Activated T-cell treated with anti-CD3 and anti-CD28 coated beads, Interleukin-2, amount 50 U/mL, for 24 hours (primary cell): Measurements from ENCODE around the gene COX4I1.
A peak's percentile ranks its signal among the peaks of the same experiment; 100 is the strongest.

Experiments used
- DNase-seq: peaks from one replicate; pipeline ENCODE4 v3.0.0-alpha.2; 2020
- H3K27ac Mint-ChIP-seq: 2 replicates; pipeline ENCODE4 v1.8.0; 2020; ENCODE audit warnings: mild to moderate bottlenecking, mixed read lengths
- H3K27me3 Mint-ChIP-seq: 2 replicates; pipeline ENCODE4 v1.8.0; 2020; ENCODE audit warnings: mixed read lengths
- H3K36me3 Mint-ChIP-seq: 2 replicates; pipeline ENCODE4 v1.8.0; 2020; ENCODE audit warnings: low read depth, mixed read lengths
- H3K4me1 Mint-ChIP-seq: 2 replicates; pipeline ENCODE4 v1.8.0; 2020; ENCODE audit warnings: low read depth, mixed read lengths
- H3K4me3 Mint-ChIP-seq: 2 replicates; pipeline ENCODE4 v1.8.0; 2020; ENCODE audit warnings: mild to moderate bottlenecking, moderate library complexity, mixed read lengths
- H3K9me3 Mint-ChIP-seq: 2 replicates; pipeline ENCODE4 v1.8.0; 2020; ENCODE audit warnings: mixed read lengths

COX4I1 gene

DNA sequence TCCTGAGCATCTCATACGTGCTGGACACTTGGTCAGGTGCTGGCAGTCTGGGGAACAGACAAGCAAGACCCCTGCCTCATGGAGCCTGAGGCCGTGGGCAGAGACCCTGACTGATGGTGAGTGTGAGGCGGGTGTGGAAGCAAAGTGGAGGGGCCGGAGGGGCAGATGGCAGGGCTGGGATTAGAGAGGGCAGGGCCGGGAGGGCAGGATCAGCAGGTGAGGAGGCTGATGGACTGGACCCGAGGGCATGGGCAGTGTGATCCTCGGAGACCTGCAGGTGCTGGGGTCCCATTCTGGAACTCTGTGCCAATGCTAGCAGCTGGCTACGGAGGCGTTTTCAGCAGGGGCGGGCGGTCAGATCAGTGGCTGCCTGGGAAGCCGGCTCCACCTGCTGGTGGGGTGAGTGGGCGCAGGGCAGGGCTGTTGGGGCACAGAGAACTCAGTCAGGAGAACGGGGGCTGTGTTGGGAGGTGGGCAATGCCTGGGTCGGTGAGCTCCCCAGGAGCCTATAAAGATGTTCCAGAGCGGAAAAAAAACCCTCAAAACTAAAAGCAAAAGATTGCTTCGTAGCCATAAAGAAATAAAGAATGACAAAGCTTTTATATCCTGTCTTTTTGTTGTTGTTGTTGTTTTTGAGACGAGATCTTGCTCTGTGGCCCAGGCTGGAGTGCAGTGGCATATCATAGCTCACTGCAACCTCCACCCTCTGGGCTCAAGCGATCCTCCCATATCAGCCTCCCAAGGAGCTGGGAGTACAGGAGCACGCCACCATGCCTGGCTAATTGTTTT is 39.7 kb upstream of the COX4I1 start:
- Mint-ChIP-seq H3K36me3 (no peaks in the 10 kb centered on the region), H3K4me3 (no peak overlapping the region)

DNA sequence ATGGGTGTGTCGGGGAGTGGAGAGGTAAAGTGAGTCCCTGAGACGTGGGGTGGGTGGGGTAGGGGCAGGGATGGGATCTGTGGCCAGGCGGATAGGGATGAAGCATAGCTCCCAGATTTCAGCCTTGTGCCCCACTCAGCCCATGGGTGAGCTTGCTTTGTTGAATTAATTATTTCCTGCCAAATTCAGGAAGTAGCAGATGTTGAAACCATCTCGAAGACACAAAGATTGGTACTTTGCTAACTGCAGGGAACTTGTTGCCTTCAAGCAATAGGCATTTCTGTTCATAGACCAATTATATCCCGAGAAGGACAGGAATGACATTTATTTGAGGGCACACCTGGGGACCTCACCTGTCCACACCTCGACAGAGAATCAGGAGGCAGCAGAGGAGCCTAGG is 37.6 kb upstream of the COX4I1 start:
- Mint-ChIP-seq H3K4me1 (peaks cover 14% of the 10 kb centered on the region), H3K27ac (no peak overlapping the region), H3K4me3 (no peak overlapping the region), H3K27me3 (peaks cover 30% of the 10 kb centered on the region), H3K36me3 (no peaks in the 10 kb centered on the region), H3K9me3 (no peaks in the 10 kb centered on the region)
- no peak for DNase-seq

More for the DNA sequence above, 39.7 kb upstream of the COX4I1 start:
- Mint-ChIP-seq H3K27ac (no peak overlapping the region), H3K4me1 (peaks cover 23% of the 10 kb centered on the region), H3K27me3 (peaks cover 34% of the 10 kb centered on the region), H3K9me3 (no peaks in the 10 kb centered on the region)
- peak; percentile 44 for DNase-seq

DNA sequence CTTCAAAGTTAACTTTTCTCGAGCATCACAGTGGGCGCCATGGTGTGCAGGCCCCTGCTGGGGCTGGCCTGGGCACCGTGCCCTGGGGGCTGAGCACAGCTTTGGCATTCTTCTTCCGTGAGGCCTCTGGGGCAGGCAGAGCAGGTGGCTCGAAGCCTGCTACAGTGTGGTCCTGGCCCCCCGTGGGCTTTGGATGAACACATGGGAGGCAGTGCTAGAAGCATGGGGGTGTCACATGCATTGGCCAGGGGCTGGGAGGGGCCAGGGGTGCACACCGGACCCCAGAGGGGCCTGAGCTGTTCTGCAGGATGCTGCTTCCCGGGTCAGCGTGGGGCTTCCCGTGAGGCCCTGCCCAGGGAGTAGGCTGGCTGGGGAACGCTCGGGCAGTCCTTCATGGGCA is 36.5 kb upstream of the COX4I1 start:
- DNase-seq = no peak
- Mint-ChIP-seq H3K4me1 (peaks cover 7% of the 10 kb centered on the region), H3K27ac (no peak overlapping the region), H3K36me3 (no peaks in the 10 kb centered on the region), H3K27me3 (peaks cover 29% of the 10 kb centered on the region), H3K4me3 (no peak overlapping the region), H3K9me3 (no peaks in the 10 kb centered on the region)

DNA sequence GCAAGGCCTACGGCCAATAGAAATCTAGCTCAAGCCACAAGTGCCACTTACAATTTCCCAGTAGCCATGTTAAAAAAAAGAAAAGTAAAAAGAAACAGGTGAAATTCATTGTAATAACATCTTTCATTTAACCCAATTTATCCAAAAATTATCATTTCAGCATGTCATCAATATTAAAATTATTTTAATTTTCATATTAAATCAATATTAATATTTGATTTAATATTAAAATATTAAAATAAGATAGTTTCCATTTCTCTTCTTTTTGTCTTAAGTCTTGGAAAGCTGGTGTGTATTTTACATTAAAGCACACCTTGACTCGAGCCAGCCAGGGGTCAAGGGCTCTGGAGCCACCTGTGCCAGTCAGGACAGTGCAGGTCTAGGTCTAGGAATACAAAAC is 35.9 kb upstream of the COX4I1 start:
- no peak overlapping the region for H3K4me3 Mint-ChIP-seq
- H3K9me3 Mint-ChIP-seq = no peaks in the 10 kb centered on the region
- no peak overlapping the region for H3K27ac Mint-ChIP-seq
- no peak for DNase-seq
- H3K4me1 Mint-ChIP-seq = peaks cover 7% of the 10 kb centered on the region
- no peaks in the 10 kb centered on the region for H3K36me3 Mint-ChIP-seq
- peaks cover 25% of the 10 kb centered on the region for H3K27me3 Mint-ChIP-seq

DNA sequence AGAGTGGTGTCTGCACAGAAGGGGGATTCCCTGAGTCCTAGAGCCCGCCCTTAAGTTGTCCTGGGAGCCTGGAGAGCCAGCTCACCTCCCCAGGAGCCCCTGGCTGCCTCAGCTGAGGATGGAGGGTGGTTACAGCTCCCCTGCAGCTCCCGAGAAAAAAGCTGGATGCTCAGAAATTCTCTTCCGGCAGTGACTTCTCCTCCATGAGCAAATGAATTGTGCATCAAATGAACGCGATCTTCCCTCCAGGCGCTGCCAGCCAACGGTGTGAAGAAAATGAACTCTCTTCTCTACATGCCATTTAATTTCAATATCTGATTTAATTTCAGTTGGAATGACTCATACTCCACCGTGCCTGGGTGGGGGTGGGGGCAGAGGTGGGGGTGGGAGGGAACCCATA is 34.3 kb upstream of the COX4I1 start:
- no peak overlapping the region for H3K27ac Mint-ChIP-seq
- no peaks in the 10 kb centered on the region for H3K9me3 Mint-ChIP-seq
- no peak for DNase-seq
- H3K36me3 Mint-ChIP-seq = peaks cover 3% of the 10 kb centered on the region
- H3K4me3 Mint-ChIP-seq = no peak overlapping the region
- peaks cover 9% of the 10 kb centered on the region for H3K27me3 Mint-ChIP-seq
- H3K4me1 Mint-ChIP-seq = no peaks in the 10 kb centered on the region

DNA sequence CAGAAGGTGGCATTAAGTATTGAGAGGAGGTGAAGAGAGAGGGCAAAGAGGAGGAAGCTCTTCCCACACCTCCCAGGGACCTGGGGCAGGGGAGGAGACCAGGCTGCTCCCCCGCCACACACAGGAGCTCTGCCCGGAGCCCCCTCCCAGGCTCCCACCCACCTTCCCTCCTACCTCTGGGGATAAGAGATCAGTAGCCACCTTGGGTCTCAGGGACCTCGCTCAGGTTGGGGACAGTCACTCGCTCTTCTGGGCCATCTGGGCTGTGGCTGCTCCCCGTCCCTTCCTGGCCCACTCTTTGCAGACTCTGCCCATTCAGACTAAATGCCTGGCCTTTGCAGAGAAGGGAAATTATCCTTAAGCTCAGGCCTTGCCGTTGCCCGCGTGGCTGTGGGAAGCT is 33.7 kb upstream of the COX4I1 start:
- Mint-ChIP-seq H3K4me1 (no peaks in the 10 kb centered on the region), H3K27me3 (peaks cover 6% of the 10 kb centered on the region), H3K36me3 (peaks cover 8% of the 10 kb centered on the region), H3K9me3 (no peaks in the 10 kb centered on the region), H3K4me3 (no peak overlapping the region), H3K27ac (no peak overlapping the region)
- no peak for DNase-seq

DNA sequence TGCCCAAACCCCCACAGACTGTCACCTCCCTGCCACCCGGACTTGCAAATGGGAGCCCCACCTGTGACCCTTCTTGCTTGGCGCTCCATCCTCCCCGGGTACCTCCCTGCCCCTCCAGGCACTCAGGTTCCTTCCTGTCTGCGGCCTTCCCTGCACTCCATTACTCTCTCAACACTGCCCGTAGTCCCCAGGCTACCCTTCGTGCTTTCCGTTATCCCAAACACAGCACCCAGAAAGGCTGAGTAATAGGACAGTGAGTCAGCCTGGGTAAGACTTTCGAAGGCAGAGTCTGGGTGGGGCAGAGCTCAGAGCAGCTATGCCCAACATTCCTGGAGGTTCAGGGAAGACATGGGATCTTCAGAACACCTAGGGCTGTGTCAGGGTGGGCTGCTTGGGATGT is 32.0 kb upstream of the COX4I1 start:
- Mint-ChIP-seq H3K9me3 (no peaks in the 10 kb centered on the region), H3K27me3 (no peaks in the 10 kb centered on the region), H3K36me3 (peaks cover 19% of the 10 kb centered on the region), H3K27ac (no peak overlapping the region), H3K4me3 (no peak overlapping the region), H3K4me1 (no peaks in the 10 kb centered on the region)
- DNase-seq = no peak

DNA sequence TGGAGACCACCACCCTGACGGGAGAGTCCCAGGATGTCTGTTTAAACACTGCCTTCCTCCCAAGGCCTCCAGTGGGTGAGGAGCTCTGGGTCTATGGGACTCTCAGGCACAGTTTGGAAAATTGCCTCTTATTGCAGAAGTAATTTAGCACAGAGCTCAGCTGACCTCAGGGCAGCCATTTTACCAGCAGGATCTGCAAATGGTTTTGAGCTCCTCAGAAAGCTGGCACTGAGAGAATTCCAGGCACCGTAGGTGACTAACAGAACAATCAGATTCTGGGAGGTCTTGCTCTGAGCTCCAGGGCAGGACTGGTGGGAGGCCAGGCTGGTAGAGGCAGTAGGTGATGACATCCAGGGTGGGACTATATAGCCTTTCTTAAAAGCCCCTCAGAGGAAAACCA is 31.3 kb upstream of the COX4I1 start:
- H3K4me3 Mint-ChIP-seq = no peak overlapping the region
- peaks cover 19% of the 10 kb centered on the region for H3K36me3 Mint-ChIP-seq
- H3K9me3 Mint-ChIP-seq = no peaks in the 10 kb centered on the region
- peak overlapping the region; percentile 22 for H3K27ac Mint-ChIP-seq
- no peaks in the 10 kb centered on the region for H3K27me3 Mint-ChIP-seq
- H3K4me1 Mint-ChIP-seq = no peaks in the 10 kb centered on the region
- DNase-seq = no peak

DNA sequence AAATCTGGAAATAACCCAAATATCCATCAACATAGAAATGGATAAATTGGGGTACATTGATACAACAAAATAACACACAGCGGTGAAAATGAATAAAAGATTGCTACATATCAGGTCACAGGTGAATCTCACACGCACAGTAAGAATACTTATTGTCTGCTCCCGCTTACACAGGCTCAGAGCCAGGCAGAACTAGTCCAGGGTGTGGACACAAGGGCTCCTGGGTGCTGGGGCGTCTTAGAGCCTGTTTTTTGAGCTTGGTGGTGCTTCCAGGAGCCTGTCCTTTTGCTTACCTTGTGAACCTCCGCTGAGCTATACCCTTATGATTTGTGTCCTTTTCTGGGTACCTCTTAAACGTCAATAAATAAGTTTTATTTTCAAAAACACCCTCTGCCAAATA is 28.8 kb upstream of the COX4I1 start:
- Mint-ChIP-seq H3K27me3 (no peaks in the 10 kb centered on the region), H3K4me1 (no peaks in the 10 kb centered on the region), H3K36me3 (peaks cover 31% of the 10 kb centered on the region), H3K9me3 (no peaks in the 10 kb centered on the region), H3K27ac (peak overlapping the region; percentile 29), H3K4me3 (no peak overlapping the region)
- DNase-seq = no peak

DNA sequence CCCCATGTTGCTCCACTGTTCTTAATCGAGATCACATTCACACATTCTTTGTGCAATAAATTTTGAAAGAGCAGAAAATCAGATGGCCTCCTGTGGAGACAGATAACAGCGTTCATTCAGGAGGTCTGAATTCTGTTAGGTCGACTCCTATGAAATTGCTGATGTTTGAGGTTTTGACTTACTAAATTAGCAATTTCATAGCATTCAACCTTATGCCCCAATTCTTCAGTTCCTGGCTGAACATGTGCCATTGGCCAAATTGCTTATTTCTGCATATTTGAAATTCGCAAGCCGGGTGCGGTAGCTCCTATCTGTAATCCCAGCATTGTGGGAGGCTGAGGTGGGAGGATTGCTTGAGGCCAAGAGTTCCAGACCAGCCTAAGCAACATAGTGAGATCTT is 26.5 kb upstream of the COX4I1 start:
- Mint-ChIP-seq H3K27me3 (no peaks in the 10 kb centered on the region), H3K4me3 (no peak overlapping the region), H3K27ac (no peak overlapping the region)

DNA sequence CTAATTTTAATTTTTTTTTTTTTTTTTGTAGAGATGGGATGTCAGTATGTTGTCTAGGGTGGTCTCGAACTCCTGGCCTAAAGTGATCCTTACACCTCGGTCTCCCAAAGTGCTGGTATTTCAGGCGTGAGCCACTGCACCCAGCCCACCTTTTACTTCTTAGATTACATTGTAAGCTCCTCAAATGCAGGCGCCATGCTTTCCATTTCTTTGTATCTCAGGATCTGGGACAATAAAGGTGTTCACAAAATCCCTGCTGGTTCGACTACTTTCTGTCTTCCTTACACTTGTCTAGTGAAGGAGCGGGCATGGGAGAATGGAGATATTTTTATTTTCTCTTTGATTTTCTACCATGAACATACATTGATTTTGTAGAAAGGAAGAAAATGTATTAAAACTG is 25.4 kb upstream of the COX4I1 start:
- no peak overlapping the region for H3K27ac Mint-ChIP-seq
- no peaks in the 10 kb centered on the region for H3K9me3 Mint-ChIP-seq
- no peak overlapping the region for H3K4me3 Mint-ChIP-seq
- peaks cover 61% of the 10 kb centered on the region for H3K36me3 Mint-ChIP-seq
- H3K27me3 Mint-ChIP-seq = no peaks in the 10 kb centered on the region
- no peak for DNase-seq
- H3K4me1 Mint-ChIP-seq = peaks cover 5% of the 10 kb centered on the region

More for the DNA sequence above, 26.5 kb upstream of the COX4I1 start:
- no peak for DNase-seq
- no peaks in the 10 kb centered on the region for H3K9me3 Mint-ChIP-seq
- H3K36me3 Mint-ChIP-seq = peaks cover 50% of the 10 kb centered on the region
- H3K4me1 Mint-ChIP-seq = no peaks in the 10 kb centered on the region

DNA sequence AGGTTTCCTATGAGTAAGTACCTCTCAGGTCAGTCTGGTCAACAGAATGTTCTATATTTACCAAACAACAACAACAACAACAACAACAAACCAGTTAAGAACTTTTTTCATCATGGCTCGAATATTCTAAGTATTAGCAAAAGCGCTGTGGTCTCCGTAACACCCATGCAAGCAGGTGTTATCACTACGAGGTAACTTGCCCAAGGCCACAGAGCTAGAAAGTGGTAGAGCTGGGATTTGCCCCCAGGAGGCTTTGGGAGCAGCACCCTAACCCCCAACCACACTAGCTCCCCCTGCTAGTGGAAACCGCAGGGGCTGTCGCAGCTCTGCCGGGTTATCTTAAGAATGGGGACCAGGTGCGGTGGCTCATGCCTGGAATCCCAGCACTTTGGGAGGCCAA is 24.7 kb upstream of the COX4I1 start:
- DNase-seq = no peak
- no peaks in the 10 kb centered on the region for H3K9me3 Mint-ChIP-seq
- no peak overlapping the region for H3K27ac Mint-ChIP-seq
- H3K36me3 Mint-ChIP-seq = peaks cover 67% of the 10 kb centered on the region
- H3K4me3 Mint-ChIP-seq = no peak overlapping the region
- H3K4me1 Mint-ChIP-seq = peaks cover 11% of the 10 kb centered on the region
- no peaks in the 10 kb centered on the region for H3K27me3 Mint-ChIP-seq

DNA sequence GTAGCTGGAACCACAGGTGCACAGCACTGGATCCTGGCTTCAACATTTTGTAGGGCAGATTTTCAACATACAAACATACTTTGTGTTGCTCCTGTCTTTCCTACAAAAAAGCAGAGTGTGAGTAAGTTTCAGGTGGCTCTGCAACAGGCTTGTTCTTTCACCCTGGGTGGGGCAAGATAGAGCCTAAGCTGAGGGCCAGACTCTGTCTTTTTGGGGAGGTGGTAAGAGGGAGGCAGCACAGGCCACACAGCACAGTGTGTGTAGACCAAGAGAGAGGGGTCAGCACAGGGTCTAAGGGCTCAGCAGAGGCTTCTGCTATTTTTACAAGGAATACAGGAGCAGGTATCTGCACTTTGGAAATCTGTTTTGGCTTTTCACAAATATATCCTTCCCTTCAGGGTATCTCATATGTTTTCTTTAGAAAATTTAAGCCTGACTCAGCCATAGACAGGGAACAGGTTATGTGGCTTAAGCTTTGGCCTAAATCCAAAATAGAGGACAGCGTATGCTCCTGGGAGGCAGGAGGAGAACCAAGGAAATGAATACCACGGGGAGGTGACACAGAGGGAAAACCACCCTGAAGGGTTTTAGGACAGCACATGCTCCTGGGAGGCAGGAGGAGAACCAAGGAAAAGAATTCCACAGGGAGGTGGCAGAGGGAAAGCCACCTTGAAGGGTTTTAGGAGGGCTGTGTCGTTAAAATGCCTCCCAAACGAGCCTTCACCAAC is 21.7 kb upstream of the COX4I1 start:
- no peak for DNase-seq
- H3K4me3 Mint-ChIP-seq = no peak overlapping the region
- no peaks in the 10 kb centered on the region for H3K27me3 Mint-ChIP-seq
- no peaks in the 10 kb centered on the region for H3K9me3 Mint-ChIP-seq
- H3K27ac Mint-ChIP-seq = no peak overlapping the region
- H3K36me3 Mint-ChIP-seq = peaks cover 77% of the 10 kb centered on the region
- H3K4me1 Mint-ChIP-seq = peaks cover 11% of the 10 kb centered on the region

DNA sequence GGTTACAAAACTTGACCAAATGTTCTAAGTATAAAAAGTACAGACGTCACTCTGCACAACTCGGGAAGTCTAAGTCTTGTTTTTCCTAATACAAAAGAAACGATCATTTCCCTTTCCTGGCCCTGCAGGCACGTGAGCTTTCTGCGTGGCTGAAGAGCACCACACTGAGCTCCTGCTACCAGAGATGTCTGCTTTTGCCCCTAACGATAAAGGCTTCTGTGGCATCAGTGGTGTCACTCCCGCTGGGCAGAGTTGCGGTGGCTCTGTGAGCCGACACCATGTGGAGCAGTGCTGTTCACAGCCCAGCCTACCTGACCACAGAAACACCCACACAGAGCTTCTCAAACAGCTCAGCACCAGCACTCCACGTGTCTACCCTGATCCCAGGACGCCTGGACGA is 20.6 kb upstream of the COX4I1 start:
- Mint-ChIP-seq H3K27me3 (no peaks in the 10 kb centered on the region), H3K4me1 (peaks cover 11% of the 10 kb centered on the region), H3K36me3 (peaks cover 87% of the 10 kb centered on the region), H3K27ac (peak overlapping the region; percentile 71), H3K9me3 (no peaks in the 10 kb centered on the region), H3K4me3 (no peak overlapping the region)
- DNase-seq = peak; percentile 47

DNA sequence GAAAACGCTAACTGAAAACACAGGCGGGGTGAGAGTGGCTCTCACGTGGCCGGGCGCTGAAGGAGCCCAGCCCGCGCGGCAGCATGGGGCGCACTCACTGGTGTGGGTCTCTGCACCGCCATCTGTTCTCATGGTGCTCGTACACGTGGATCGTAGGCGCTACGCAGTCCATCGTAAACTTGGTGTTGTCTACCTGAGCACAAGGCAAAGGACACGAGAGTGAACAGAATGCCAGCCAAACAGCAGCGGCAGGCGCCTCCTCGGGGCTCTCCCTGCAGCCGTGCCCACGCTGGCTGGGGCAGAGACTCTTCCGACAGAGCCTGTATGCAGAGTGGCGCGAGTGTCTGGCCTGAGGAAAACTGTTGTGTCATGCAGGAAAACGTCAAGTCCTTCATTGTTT is 19.2 kb upstream of the COX4I1 start:
- H3K27me3 Mint-ChIP-seq = no peaks in the 10 kb centered on the region
- peaks cover 88% of the 10 kb centered on the region for H3K36me3 Mint-ChIP-seq
- peaks cover 11% of the 10 kb centered on the region for H3K4me1 Mint-ChIP-seq

More for the DNA sequence above, 19.2 kb upstream of the COX4I1 start:
- no peak for DNase-seq
- Mint-ChIP-seq H3K9me3 (no peaks in the 10 kb centered on the region), H3K27ac (peak overlapping the region; percentile 3), H3K4me3 (no peak overlapping the region)
